DOHH2 (cell line): ENCODE data around the gene LIF.

Experiments
- EZH2phosphoT487 ChIP-seq: fragments of 200-600 bp; sonication (generic); IDR thresholded peaks from 2 replicates; pipeline ENCODE4 v1.6.1; 2017; ENCODE audit warnings: borderline replicate concordance, mild to moderate bottlenecking, antibody characterized with exemption, low read length, moderate library complexity, mixed read lengths
- TF ChIP-seq, protein P1 (sequence below): fragments of 200-600 bp; sonication (generic); IDR thresholded peaks from one replicate; pipeline ENCODE4 v1.5.1; 2014; ENCODE audit warnings: antibody characterized with exemption, mild to moderate bottlenecking, low read depth, low read length; ENCODE audit not compliant: poor library complexity, severe bottlenecking

DNA sequence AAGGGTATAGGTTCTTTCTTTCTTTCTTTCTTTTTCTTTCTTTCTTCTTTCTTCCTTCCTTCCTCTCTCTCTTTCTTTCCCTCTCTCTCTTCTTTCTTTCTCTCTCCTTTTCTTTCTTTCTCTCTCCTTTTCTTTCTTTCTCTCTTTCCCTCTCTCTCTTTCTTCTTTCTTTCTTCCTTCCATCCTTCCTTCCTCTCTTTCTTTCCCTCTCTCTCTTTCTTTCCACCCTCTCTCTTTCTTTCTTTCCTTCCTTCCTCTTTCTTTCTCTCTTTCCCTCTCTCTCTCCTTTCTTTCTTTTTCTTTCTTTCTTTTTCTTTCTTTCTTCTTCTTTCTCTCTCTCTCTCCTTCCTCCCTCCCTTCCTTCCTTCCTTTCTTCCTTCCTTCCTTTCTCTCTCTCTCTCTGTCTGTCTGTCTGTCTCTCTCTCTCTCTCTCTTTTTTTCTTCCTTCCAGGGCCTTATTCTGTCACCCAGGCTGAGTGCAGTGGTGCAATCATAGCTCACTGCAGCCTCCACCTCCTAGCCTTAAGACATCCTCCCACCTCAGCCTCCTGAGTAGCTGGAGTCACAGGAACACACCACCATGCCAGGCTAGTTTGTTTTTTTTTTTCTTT lies 26.8 kb downstream of the LIF start:
- TF ChIP-seq, protein P1, sequence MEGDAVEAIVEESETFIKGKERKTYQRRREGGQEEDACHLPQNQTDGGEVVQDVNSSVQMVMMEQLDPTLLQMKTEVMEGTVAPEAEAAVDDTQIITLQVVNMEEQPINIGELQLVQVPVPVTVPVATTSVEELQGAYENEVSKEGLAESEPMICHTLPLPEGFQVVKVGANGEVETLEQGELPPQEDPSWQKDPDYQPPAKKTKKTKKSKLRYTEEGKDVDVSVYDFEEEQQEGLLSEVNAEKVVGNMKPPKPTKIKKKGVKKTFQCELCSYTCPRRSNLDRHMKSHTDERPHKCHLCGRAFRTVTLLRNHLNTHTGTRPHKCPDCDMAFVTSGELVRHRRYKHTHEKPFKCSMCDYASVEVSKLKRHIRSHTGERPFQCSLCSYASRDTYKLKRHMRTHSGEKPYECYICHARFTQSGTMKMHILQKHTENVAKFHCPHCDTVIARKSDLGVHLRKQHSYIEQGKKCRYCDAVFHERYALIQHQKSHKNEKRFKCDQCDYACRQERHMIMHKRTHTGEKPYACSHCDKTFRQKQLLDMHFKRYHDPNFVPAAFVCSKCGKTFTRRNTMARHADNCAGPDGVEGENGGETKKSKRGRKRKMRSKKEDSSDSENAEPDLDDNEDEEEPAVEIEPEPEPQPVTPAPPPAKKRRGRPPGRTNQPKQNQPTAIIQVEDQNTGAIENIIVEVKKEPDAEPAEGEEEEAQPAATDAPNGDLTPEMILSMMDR = no peak
- no peak for TF ChIP-seq EZH2phosphoT487
